Uterus (tissue), 4 donors: Measurements from ENCODE around the gene CTNND2. TPM values are rescaled to one million over a fixed set of nuclear protein-coding genes. Genes with fewer than 3 reads are reported as not detected.

Source experiments
- DNase-seq, 2 donors: peaks; one replicate each; pipeline ENCODE4 v3.0.0-alpha.2; 2019 to 2020
- H3K27ac ChIP-seq, 2 donors: fragments of 200-600 bp; sonication (generic); 1 replicate in 1 of 2; 2 replicates in 1 of 2; pipeline ENCODE4 v1.5.1; 2016 to 2018
- H3K27me3 ChIP-seq, 2 donors: fragments of 200-600 bp; sonication (generic); one replicate each; pipeline ENCODE4 v1.5.1; 2018 to 2019; ENCODE audit warnings: control low read depth in 1 of 2
- H3K36me3 ChIP-seq, 2 donors: fragments of 200-600 bp; sonication (generic); one replicate each; pipeline ENCODE4 v1.5.1; 2019; ENCODE audit warnings: control low read depth in 1 of 2
- H3K4me1 ChIP-seq, 2 donors: fragments of 200-600 bp; sonication (generic); one replicate each; pipeline ENCODE4 v1.5.1; 2018 to 2019; ENCODE audit warnings: control low read depth in 1 of 2
- H3K4me3 ChIP-seq, 2 donors: fragments of 200-600 bp; sonication (generic); 1 replicate in 1 of 2; 2 replicates in 1 of 2; pipeline ENCODE4 v1.5.1; 2018 to 2019; ENCODE audit warnings: mild to moderate bottlenecking in 1 of 2
- H3K9me3 ChIP-seq, 2 donors: fragments of 200-600 bp; sonication (generic); one replicate each; pipeline ENCODE4 v1.5.1; 2019; ENCODE audit warnings: control low read depth in 1 of 2
- POLR2A ChIP-seq, 2 donors: fragments of 450-650 bp; IDR thresholded peaks; one replicate each; pipeline ENCODE4 v1.6.1; 2016; ENCODE audit warnings: antibody characterized with exemption in 2 of 2, mild to moderate bottlenecking in 1 of 2, moderate library complexity in 1 of 2
- intact Hi-C: fragments of 100-400 bp; cut with DNase I; formaldehyde crosslinking; loops from one replicate; pipeline ENCODE4 v1.15.1; 2023; ENCODE audit warnings: low total_unique reads
- total RNA-seq, 4 donors: library from RNA; depleted of rRNA in 3 of 4; stranded (reverse); fragments of >200 nt in 3 of 4; gene quantifications; one replicate each; pipeline versions ENCODE4 v1.1.0 to v1.2.4, GENCODE V29; 2014 to 2023
- TF ChIP-seq, protein P1 (sequence below), 4 experiments: fragments of 200-600 bp in 2 of 4; fragments of 450-650 bp in 2 of 4; sonication (generic) in 2 of 4; IDR thresholded peaks; one replicate each; pipeline ENCODE4 v1.5.1; 2016 to 2019; ENCODE audit warnings: antibody characterized with exemption in 4 of 4, mild to moderate bottlenecking in 2 of 4, moderate library complexity in 1 of 4
- donor health status: DM: yes; HTN: yes; CAD: no.

The CTNND2 gene
- total RNA-seq, 4 donors from 2014 or later: 0.49 to 1.2 TPM; not detected in 2

DNA sequence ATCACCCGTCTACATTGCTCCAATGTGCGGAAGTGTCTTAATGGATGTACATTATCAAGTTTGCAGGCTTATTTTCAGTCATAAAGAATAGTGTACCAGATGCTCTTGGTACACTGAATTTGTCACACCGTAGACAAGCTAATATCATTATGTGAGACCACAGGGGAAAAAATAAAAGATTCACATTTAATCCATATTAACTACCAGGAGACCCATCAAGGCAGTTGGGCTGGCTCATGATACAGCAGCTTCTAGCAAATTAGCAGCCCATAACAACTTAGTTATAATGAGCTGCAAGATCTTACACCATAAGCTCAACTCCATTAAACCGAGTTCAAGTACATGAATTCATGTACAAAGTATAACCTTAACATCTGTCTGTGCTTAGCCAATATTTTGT lies 324.9 kb downstream of the CTNND2 start:
- Histone ChIP-seq H3K27ac (no peak overlapping the region), H3K4me3 (no peak overlapping the region), H3K4me1 (no peaks in the 10 kb centered on the region), H3K27me3 (no peaks in the 10 kb centered on the region), H3K9me3 (no peaks in the 10 kb centered on the region), H3K36me3 (no peaks in the 10 kb centered on the region)
- no peak for TF ChIP-seq POLR2A (IDR thresholded peaks at IDR 0.05)
- TF ChIP-seq, protein P1, sequence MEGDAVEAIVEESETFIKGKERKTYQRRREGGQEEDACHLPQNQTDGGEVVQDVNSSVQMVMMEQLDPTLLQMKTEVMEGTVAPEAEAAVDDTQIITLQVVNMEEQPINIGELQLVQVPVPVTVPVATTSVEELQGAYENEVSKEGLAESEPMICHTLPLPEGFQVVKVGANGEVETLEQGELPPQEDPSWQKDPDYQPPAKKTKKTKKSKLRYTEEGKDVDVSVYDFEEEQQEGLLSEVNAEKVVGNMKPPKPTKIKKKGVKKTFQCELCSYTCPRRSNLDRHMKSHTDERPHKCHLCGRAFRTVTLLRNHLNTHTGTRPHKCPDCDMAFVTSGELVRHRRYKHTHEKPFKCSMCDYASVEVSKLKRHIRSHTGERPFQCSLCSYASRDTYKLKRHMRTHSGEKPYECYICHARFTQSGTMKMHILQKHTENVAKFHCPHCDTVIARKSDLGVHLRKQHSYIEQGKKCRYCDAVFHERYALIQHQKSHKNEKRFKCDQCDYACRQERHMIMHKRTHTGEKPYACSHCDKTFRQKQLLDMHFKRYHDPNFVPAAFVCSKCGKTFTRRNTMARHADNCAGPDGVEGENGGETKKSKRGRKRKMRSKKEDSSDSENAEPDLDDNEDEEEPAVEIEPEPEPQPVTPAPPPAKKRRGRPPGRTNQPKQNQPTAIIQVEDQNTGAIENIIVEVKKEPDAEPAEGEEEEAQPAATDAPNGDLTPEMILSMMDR (IDR thresholded peaks at IDR 0.05): no peak
- DNase-seq: no peak
- intact Hi-C loops: no loop called here

DNA sequence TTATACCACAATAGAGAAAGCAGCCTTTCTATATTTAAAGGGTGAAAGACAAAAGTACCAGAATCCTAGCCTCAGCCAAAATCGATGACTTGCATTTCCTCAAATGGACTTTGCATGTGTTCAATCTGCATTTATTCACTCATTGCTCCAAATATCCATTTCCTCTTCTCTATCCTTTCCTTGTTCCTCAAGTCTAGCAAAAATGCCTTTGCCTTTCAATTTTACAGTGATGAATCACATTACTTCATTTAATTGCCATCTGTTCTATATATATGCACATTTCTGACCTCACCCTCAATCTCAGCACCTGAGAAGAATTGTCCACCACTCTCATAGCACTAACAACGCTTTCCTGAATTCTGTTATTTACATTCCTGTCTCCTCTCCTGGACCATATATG lies 329.5 kb downstream of the CTNND2 start:
- intact Hi-C loops: no loop called here
- TF ChIP-seq POLR2A (IDR thresholded peaks at IDR 0.05): no peak
- TF ChIP-seq, protein P1 (IDR thresholded peaks at IDR 0.05): no peak
- no peaks in the 10 kb centered on the region for H3K9me3 ChIP-seq

DNA sequence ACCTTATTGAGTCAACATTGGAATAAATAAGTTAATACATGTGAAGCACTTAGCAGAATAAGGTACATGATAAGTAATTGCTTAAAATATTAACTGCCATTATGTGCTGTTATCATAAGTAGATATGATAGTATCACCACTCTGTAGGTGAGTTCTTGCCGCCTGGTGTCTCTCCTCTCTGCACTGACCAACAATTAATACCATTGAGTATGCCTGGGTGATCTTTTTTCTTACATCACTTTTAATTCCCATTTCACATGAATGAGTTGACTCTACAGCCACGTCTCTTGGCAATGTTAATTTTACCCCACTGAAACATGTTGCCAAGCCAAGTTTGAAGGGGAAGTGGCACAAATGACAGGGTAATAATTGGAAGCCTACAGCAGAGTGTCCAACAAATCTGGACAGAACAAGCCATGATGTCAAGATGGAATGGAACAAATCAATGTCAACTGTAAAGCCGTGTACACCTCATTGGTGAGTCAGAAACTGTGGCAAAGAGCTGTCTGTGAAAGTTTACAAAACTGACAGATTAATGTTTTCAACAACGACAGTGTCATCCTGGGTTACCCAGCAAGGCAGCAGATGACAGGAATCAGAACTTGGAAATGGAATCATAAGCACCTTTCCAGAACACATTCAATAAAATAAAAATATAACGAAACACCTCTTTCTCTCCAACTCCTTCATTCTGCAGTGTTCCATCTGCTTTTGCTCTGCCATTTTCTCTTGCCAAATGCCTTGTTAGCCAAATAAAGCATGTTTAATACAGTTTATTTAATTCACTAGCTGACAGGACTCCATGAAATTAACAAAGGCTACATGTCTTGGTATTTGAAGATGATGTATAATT lies 330.9 kb downstream of the CTNND2 start:
- no peak for DNase-seq
- intact Hi-C loops: no loop called here
- H3K27me3 ChIP-seq: no peaks in the 10 kb centered on the region
- no peak overlapping the region for H3K27ac ChIP-seq
- H3K4me3 ChIP-seq: no peak overlapping the region
- TF ChIP-seq, protein P1 (IDR thresholded peaks at IDR 0.05): no peak
- no peak for TF ChIP-seq POLR2A (IDR thresholded peaks at IDR 0.05)
- H3K9me3 ChIP-seq: no peaks in the 10 kb centered on the region
- no peaks in the 10 kb centered on the region for H3K4me1 ChIP-seq
- H3K36me3 ChIP-seq: no peaks in the 10 kb centered on the region

More for the DNA sequence above, 329.5 kb downstream of the CTNND2 start:
- no peaks in the 10 kb centered on the region for H3K4me1 ChIP-seq
- no peak overlapping the region for H3K4me3 ChIP-seq
- H3K36me3 ChIP-seq: no peaks in the 10 kb centered on the region
- DNase-seq: no peak
- no peak overlapping the region for H3K27ac ChIP-seq
- no peaks in the 10 kb centered on the region for H3K27me3 ChIP-seq

DNA sequence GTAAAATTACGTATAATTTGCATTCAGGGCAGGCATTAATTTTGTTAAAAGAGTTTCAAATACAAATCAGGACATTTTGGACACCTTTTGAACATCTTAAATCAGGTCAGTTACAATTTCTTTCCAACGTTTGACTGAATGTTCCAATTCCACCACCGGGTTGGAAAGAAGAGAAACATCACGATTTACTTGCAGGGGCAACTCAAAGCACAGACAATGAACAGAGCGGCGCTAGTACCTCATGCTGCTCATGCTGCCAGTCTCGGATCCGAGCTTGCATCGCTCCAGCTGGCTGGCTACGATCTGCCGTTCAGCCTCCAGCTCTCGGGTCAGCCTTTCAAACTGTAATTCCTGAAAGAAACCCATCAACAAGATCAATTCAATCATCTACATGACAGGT lies 339.5 kb downstream of the CTNND2 start:
- H3K27ac ChIP-seq: no peak overlapping the region
- no peaks in the 10 kb centered on the region for H3K9me3 ChIP-seq
- no peak for TF ChIP-seq POLR2A (IDR thresholded peaks at IDR 0.05)
- TF ChIP-seq, protein P1 (IDR thresholded peaks at IDR 0.05): no peak
- intact Hi-C loops: no loop called here
- no peaks in the 10 kb centered on the region for H3K4me1 ChIP-seq
- DNase-seq: no peak
- H3K4me3 ChIP-seq: no peak overlapping the region
- no peaks in the 10 kb centered on the region for H3K36me3 ChIP-seq
- H3K27me3 ChIP-seq: no peaks in the 10 kb centered on the region

DNA sequence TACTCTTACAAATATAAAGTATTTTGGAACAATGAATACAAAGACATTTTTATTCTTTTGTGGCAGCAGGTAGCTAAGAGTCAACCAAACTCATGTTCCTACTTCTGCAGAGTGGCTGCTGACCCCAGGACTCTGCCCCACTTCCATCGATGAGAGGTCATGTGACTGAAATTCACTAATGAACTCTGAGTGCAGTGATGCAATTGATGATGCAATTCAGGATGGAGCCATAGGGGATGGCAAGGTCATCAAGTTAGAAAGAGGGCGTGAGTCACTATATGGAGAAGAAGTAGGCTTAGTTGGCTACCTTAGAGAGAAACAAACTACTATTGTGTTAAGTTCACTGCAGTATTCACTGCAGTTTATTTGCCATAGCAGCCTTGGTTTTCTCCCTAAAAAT lies 340.4 kb downstream of the CTNND2 start:
- TF ChIP-seq POLR2A (IDR thresholded peaks at IDR 0.05): no peak
- TF ChIP-seq, protein P1 (IDR thresholded peaks at IDR 0.05): no peak
- Histone ChIP-seq H3K9me3 (no peaks in the 10 kb centered on the region), H3K27ac (no peak overlapping the region), H3K4me1 (no peaks in the 10 kb centered on the region), H3K27me3 (no peaks in the 10 kb centered on the region), H3K36me3 (no peaks in the 10 kb centered on the region), H3K4me3 (no peak overlapping the region)
- intact Hi-C loops: no loop called here
- no peak for DNase-seq
